Stimulated activated naive CD8-positive, alpha-beta T cell treated with anti-CD3 and anti-CD28 coated beads, Interleukin-15, Interleukin-2, amounts not matched to agents 100 ng/mL and 50 ng/mL, for 24 hours (primary cell): ENCODE results near the gene TMEM164.

Experiments
- H3K27ac Mint-ChIP-seq: one replicate; pipeline ENCODE4 v1.8.0; 2021; ENCODE audit warnings: mild to moderate bottlenecking, mixed read lengths
- H3K27me3 Mint-ChIP-seq: one replicate; pipeline ENCODE4 v1.8.0; 2021; ENCODE audit warnings: mixed read lengths
- H3K36me3 Mint-ChIP-seq: one replicate; pipeline ENCODE4 v1.8.0; 2021; ENCODE audit warnings: low read depth, mixed read lengths
- H3K4me1 Mint-ChIP-seq: one replicate; pipeline ENCODE4 v1.8.0; 2021; ENCODE audit warnings: low read depth, mixed read lengths
- H3K4me3 Mint-ChIP-seq: one replicate; pipeline ENCODE4 v1.8.0; 2021; ENCODE audit warnings: mild to moderate bottlenecking, mixed read lengths
- H3K9me3 Mint-ChIP-seq: one replicate; pipeline ENCODE4 v1.8.0; 2021; ENCODE audit warnings: mixed read lengths

Gene TMEM164

GRCh38 chrX:110218591-110218990, 215.7 kb downstream of the TMEM164 start:
- Mint-ChIP-seq H3K36me3 (peaks cover 4% of the 10 kb centered on the region), H3K27ac (no peak overlapping the region), H3K9me3 (no peaks in the 10 kb centered on the region), H3K4me3 (no peak overlapping the region), H3K4me1 (peaks cover 31% of the 10 kb centered on the region), H3K27me3 (no peaks in the 10 kb centered on the region)

- H3K27ac Mint-ChIP-seq, result no peak overlapping the region
- H3K4me3 Mint-ChIP-seq, result no peak overlapping the region
- H3K9me3 Mint-ChIP-seq, result no peaks in the 10 kb centered on the region
- peaks cover 31% of the 10 kb centered on the region for H3K4me1 Mint-ChIP-seq
- H3K36me3 Mint-ChIP-seq, result no peaks in the 10 kb centered on the region
- H3K27me3 Mint-ChIP-seq, result no peaks in the 10 kb centered on the region
These were observed 217.0 kb downstream of the TMEM164 start for GRCh38 chrX:110219920-110220319.

GRCh38 chrX:110222497-110223257, 219.8 kb downstream of the TMEM164 start:
- no peak overlapping the region for H3K4me3 Mint-ChIP-seq
- H3K27ac Mint-ChIP-seq, result no peak overlapping the region
- H3K4me1 Mint-ChIP-seq, result peaks cover 31% of the 10 kb centered on the region
- H3K36me3 Mint-ChIP-seq, result no peaks in the 10 kb centered on the region
- no peaks in the 10 kb centered on the region for H3K9me3 Mint-ChIP-seq
- no peaks in the 10 kb centered on the region for H3K27me3 Mint-ChIP-seq

GRCh38 chrX:110224926-110225617, 222.2 kb downstream of the TMEM164 start:
- Mint-ChIP-seq H3K27ac (no peak overlapping the region), H3K9me3 (no peaks in the 10 kb centered on the region)

GRCh38 chrX:110226931-110227330, 224.0 kb downstream of the TMEM164 start:
- Mint-ChIP-seq H3K4me3 (no peak overlapping the region), H3K27ac (no peak overlapping the region), H3K4me1 (peaks cover 30% of the 10 kb centered on the region)

More at GRCh38 chrX:110224926-110225617, 222.2 kb downstream of the TMEM164 start:
- Mint-ChIP-seq H3K27me3 (no peaks in the 10 kb centered on the region), H3K4me3 (no peak overlapping the region), H3K4me1 (peaks cover 21% of the 10 kb centered on the region), H3K36me3 (no peaks in the 10 kb centered on the region)

More at GRCh38 chrX:110226931-110227330, 224.0 kb downstream of the TMEM164 start:
- H3K27me3 Mint-ChIP-seq, result no peaks in the 10 kb centered on the region
- H3K36me3 Mint-ChIP-seq, result peaks cover 8% of the 10 kb centered on the region
- no peaks in the 10 kb centered on the region for H3K9me3 Mint-ChIP-seq
